Measurements from ENCODE around the gene CLASP1.

The CLASP1 gene

DNA sequence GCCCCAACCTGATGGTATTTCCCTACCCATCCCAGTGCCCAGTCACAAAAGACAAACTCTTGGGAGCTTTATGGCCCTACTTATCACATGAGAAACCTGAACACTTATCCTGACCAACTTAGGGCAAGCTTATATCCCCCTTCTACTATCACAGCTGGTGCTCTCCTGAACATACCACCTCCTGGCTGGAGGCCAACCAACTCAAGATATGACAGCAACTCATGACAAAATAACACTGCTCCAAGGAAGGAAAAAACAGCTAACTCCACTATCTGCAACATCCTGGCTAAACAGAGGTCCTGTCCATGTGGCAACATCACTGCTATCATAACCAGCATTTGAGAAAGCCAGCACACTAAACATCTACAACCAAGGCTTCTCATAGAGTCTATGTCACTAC lies 20.9 kb upstream of the CLASP1 start:
- no peak for TF ChIP-seq CTCF (IDR thresholded peaks at IDR 0.05; ENCODE audit: insufficient read depth, low read depth, low read length, missing control alignments)
- DNase-seq (ENCODE audit: low read depth) = peak; percentile 16
- no peak overlapping the region for H3K4me3 ChIP-seq (ENCODE audit: low read length)

GRCh38 chr2:121667618-121668017 lies 18.4 kb upstream of the CLASP1 start:
- no peak overlapping the region for H3K4me3 ChIP-seq (ENCODE audit: low read length)
- no peak for TF ChIP-seq CTCF (IDR thresholded peaks at IDR 0.05; ENCODE audit: insufficient read depth, low read depth, low read length, missing control alignments)
- no peak for DNase-seq (ENCODE audit: low read depth)

DNA sequence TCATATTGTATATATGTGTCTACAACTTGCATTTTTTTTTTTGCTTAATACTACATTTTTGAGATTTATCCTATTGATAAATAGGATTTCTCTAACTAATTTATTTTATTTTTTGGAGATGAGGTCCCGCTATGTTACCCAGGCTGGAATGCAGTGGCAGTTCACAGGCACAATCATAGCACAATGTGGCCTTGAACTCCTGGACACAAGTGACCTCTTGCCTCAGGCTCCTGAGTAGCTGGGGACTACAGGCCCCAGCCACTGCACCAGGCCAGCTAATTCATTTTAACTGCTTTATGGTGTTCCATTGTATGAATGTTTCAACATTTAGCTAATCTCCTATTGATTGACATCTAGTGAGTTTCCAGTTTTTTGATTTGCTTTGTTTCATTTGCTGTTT lies 16.8 kb upstream of the CLASP1 start:
- DNase-seq (ENCODE audit: low read depth) = no peak
- no peak for TF ChIP-seq CTCF (IDR thresholded peaks at IDR 0.05; ENCODE audit: insufficient read depth, low read depth, low read length, missing control alignments)
- H3K4me3 ChIP-seq (ENCODE audit: low read length) = no peak overlapping the region

DNA sequence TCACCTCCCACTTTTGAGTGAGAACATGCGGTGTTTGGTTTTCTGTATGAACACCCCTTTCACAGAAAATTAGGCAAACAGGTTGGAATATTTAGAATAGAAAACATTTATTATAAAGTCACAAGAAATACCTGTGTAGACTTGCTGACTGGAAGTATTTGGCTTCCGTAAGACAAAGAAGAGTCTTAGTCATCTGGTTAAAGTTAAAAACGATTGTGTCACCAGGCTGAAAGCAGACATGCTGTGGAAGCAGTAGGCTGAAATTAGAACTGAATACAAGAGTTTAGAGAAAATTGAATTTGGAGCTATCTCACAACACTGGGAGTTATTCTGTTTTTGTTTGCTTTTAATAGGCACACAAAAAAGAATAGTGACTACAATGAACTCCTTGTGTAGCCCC lies 16.2 kb upstream of the CLASP1 start:
- DNase-seq (ENCODE audit: low read depth) = peak; percentile 88
- TF ChIP-seq CTCF (IDR thresholded peaks at IDR 0.05; ENCODE audit: insufficient read depth, low read depth, low read length, missing control alignments) = no peak
- no peak overlapping the region for H3K4me3 ChIP-seq (ENCODE audit: low read length)

- no peak overlapping the region for H3K4me3 ChIP-seq (ENCODE audit: low read length)
- TF ChIP-seq CTCF (IDR thresholded peaks at IDR 0.05; ENCODE audit: insufficient read depth, low read depth, low read length, missing control alignments) = no peak
- DNase-seq (ENCODE audit: low read depth) = no peak
Observed at GRCh38 chr2:121664713-121665112, 15.5 kb upstream of the CLASP1 start.

GRCh38 chr2:121664086-121664485 lies 14.8 kb upstream of the CLASP1 start:
- peak; percentile 75 for DNase-seq (ENCODE audit: low read depth)
- H3K4me3 ChIP-seq (ENCODE audit: low read length) = no peak overlapping the region
- no peak for TF ChIP-seq CTCF (IDR thresholded peaks at IDR 0.05; ENCODE audit: insufficient read depth, low read depth, low read length, missing control alignments)

DNA sequence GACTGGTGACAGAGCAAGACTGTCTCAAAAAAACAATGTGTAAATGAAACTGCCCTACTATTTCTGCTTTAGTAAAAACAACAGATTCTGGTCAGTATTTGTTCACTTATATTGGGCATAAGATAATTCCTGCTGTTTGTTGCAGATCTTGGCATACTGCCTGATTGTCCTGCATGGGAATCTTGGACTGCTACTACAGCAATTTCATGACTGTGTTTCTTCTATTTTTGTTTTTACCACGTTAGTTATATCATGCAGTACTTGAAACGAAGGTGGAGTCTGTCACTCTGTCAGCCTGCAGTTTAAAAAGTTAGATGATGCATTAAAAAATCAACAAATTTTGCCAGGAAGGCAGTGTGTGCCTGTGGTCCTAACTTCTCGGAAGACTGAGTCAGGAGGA lies 14.2 kb upstream of the CLASP1 start:
- DNase-seq (ENCODE audit: low read depth) = no peak
- no peak overlapping the region for H3K4me3 ChIP-seq (ENCODE audit: low read length)
- TF ChIP-seq CTCF (IDR thresholded peaks at IDR 0.05; ENCODE audit: insufficient read depth, low read depth, low read length, missing control alignments) = no peak
